Esophagus muscularis mucosa (tissue), 4 donors: Measurements from ENCODE around the gene AOX1. TPM values are rescaled to one million over a fixed set of nuclear protein-coding genes. Genes with fewer than 3 reads are reported as not detected.
"Not testable (repeated sequence)": the region's sequence is repeated elsewhere in the genome, so short reads cannot be mapped to it uniquely, and the experiment has no call there.

Experiments
- DNase-seq: peaks from one replicate; pipeline ENCODE4 v3.0.0-alpha.2; 2017; ENCODE audit errors: extremely low spot score
- H3K27ac ChIP-seq, 4 donors: fragments of 200-600 bp; sonication (generic); replicated peaks in 1 of 4; 1 replicate in 3 of 4; 2 replicates in 1 of 4; pipeline ENCODE4 v1.5.1; 2016 to 2019; ENCODE audit warnings: mild to moderate bottlenecking in 1 of 4
- H3K27me3 ChIP-seq, 4 donors: fragments of 200-600 bp; sonication (generic); one replicate each; pipeline versions ENCODE4 v1.5.1 to v1.6.0; 2016 to 2019
- H3K36me3 ChIP-seq, 4 donors: fragments of 200-600 bp; sonication (generic); one replicate each; pipeline ENCODE4 v1.5.1; 2016 to 2019
- H3K4me1 ChIP-seq, 4 donors: fragments of 200-600 bp; sonication (generic); one replicate each; pipeline ENCODE4 v1.5.1; 2016 to 2019
- H3K4me3 ChIP-seq, 4 donors: fragments of 200-600 bp; sonication (generic); 1 replicate in 2 of 4; 2 replicates in 2 of 4; pipeline ENCODE4 v1.5.1; 2016 to 2019; ENCODE audit warnings: mild to moderate bottlenecking in 4 of 4, moderate library complexity in 1 of 4
- H3K9me3 ChIP-seq, 4 donors: fragments of 200-600 bp; sonication (generic); 1 replicate in 3 of 4; 2 replicates in 1 of 4; pipeline ENCODE4 v1.5.1; 2016 to 2019
- CTCF ChIP-seq, 3 experiments: fragments of 200-600 bp in 2 of 3; fragments of 450-650 bp in 1 of 3; sonication (generic) in 2 of 3; IDR thresholded peaks; one replicate each; pipeline ENCODE4 v1.5.1; 2017 to 2019; ENCODE audit warnings: antibody characterized with exemption in 3 of 3, mild to moderate bottlenecking in 2 of 3, moderate library complexity in 1 of 3
- EP300 ChIP-seq: sonication (generic); formaldehyde crosslinking; IDR thresholded peaks from one replicate; pipeline ENCODE4 v1.6.1; 2017; ENCODE audit warnings: antibody characterized with exemption
- POLR2A ChIP-seq: fragments of 450-650 bp; IDR thresholded peaks from one replicate; pipeline ENCODE4 v1.6.1; 2017; ENCODE audit warnings: antibody characterized with exemption, moderate library complexity, mild to moderate bottlenecking, low read depth
- POLR2AphosphoS5 ChIP-seq, 2 donors: sonication (generic); formaldehyde crosslinking; IDR thresholded peaks; one replicate each; pipeline ENCODE4 v1.6.1; 2017; ENCODE audit warnings: antibody characterized with exemption in 2 of 2
- WGBS: methylation state at CpG from one replicate; pipeline ENCODE4 v1.1.5; 2018; 5-methylcytosine and 5-hydroxymethylcytosine counted together
- intact Hi-C: fragments of 100-400 bp; cut with DNase I; formaldehyde crosslinking; loops from one replicate; pipeline ENCODE4 v1.15.1; 2023
- total RNA-seq, 4 donors: library from RNA; depleted of rRNA; stranded (reverse); fragments of >200 nt; gene quantifications; one replicate each; pipeline versions ENCODE4 v1.1.0 to v1.2.1, GENCODE V29; 2016

The AOX1 gene
- total RNA-seq, 4 donors from 2014 or later: 54.0 to 113 (median 81.9) TPM

DNA sequence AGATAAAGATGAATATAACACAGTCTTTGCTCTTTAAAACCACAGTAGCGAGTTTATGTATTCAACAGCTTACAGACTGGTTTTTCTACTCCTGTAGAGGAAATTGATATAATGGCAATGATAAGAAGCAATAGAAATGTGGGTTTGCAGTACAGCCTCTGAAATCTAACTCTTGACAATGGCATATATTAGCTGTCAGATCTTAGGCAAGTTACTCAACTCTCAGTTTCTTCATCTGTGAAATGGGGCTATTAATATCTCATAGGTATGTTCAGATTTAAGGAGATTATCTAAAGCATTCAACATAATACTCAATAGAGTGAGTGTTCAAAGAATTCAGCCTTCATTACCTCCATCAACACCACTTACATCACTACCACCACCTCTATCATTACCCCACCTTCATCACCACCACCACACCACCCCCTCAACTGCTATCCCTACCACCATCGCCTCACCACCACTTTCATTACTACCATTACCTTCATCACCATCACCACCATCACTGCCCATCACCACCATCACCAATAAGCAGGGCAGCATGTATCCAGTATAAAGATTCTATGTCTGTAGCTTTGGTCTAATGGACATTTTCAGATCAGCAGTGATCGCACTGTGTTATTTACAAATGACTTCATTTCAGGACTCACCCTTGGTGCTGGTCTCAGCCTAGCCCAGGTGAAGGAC, 22.7 kb downstream of the AOX1 start:
- H3K4me1 ChIP-seq: no peaks in the 10 kb centered on the region
- intact Hi-C loops: no loop called here
- DNase-seq: no peak
- H3K9me3 ChIP-seq: no peaks in the 10 kb centered on the region
- peaks cover 0 to 60% (median 5%) of the 10 kb centered on the region in 4 donors for H3K36me3 ChIP-seq
- TF ChIP-seq POLR2A: no peak
- no peak for TF ChIP-seq EP300
- no peak for TF ChIP-seq CTCF (IDR thresholded peaks at IDR 0.05)
- TF ChIP-seq POLR2AphosphoS5 (IDR thresholded peaks at IDR 0.05): no peak
- no peak overlapping the region for H3K4me3 ChIP-seq
- 63% methylated on average over 3 of the region's 3 CpGs for WGBS
- H3K27me3 ChIP-seq: no peaks in the 10 kb centered on the region
- H3K27ac ChIP-seq: peak overlapping the region in 2 of 4 donors; percentile 37 to 46

- intact Hi-C loops: no loop called here
- peak; percentile 92 for DNase-seq
- H3K27me3 ChIP-seq: no peaks in the 10 kb centered on the region
- TF ChIP-seq POLR2AphosphoS5 (IDR thresholded peaks at IDR 0.05) (peak in 1 of 2 donors; percentile 47), POLR2A (no peak)
- peak overlapping the region in 3 of 4 donors; percentile 35 to 48 (median 43) for H3K27ac ChIP-seq
- peaks cover 0 to 60% (median 3%) of the 10 kb centered on the region in 4 donors for H3K36me3 ChIP-seq
- H3K4me3 ChIP-seq: no peak overlapping the region
- no peaks in the 10 kb centered on the region for H3K4me1 ChIP-seq
- H3K9me3 ChIP-seq: no peaks in the 10 kb centered on the region
Observed at GRCh38 chr2:200609028-200609614, 23.3 kb downstream of the AOX1 start.

GRCh38 chr2:200610217-200610616, 24.4 kb downstream of the AOX1 start:
- WGBS: 88% methylated on average over 3 of the region's 3 CpGs
- intact Hi-C loops: not testable (repeated sequence)

GRCh38 chr2:200613692-200614091, 27.9 kb downstream of the AOX1 start:
- peak; percentile 66 for DNase-seq
- H3K4me3 ChIP-seq: no peak overlapping the region
- peaks cover 0 to 7% (median 6%) of the 10 kb centered on the region in 4 donors for H3K4me1 ChIP-seq
- WGBS: 87% methylated on average over 4 of the region's 4 CpGs
- TF ChIP-seq POLR2A (no peak), CTCF (IDR thresholded peaks at IDR 0.05) (no peak), POLR2AphosphoS5 (IDR thresholded peaks at IDR 0.05) (no peak), EP300 (no peak)
- H3K9me3 ChIP-seq: no peaks in the 10 kb centered on the region
- no peak overlapping the region for H3K27ac ChIP-seq
- intact Hi-C loops: no loop called here
- H3K27me3 ChIP-seq: no peaks in the 10 kb centered on the region
- peaks cover 0 to 38% (median 0%) of the 10 kb centered on the region in 4 donors for H3K36me3 ChIP-seq

More at GRCh38 chr2:200610217-200610616, 24.4 kb downstream of the AOX1 start:
- not testable (repeated sequence) for H3K4me3 ChIP-seq, H3K4me1 ChIP-seq, DNase-seq, H3K9me3 ChIP-seq, H3K27me3 ChIP-seq, H3K27ac ChIP-seq
- H3K36me3 ChIP-seq: peaks cover 0 to 58% (median 2%) of the 10 kb centered on the region in 4 donors

- intact Hi-C loops: no loop called here
- Histone ChIP-seq H3K4me1 (peaks cover 0 to 8% (median 7%) of the 10 kb centered on the region in 4 donors), H3K36me3 (peaks cover 0 to 38% (median 0%) of the 10 kb centered on the region in 4 donors), H3K9me3 (no peaks in the 10 kb centered on the region), H3K27me3 (no peaks in the 10 kb centered on the region), H3K4me3 (no peak overlapping the region), H3K27ac (no peak overlapping the region)
- TF ChIP-seq POLR2AphosphoS5 (IDR thresholded peaks at IDR 0.05): no peak
- no peak for TF ChIP-seq EP300
- TF ChIP-seq POLR2A: no peak
- TF ChIP-seq CTCF (IDR thresholded peaks at IDR 0.05): no peak
- DNase-seq: peak; percentile 31
- 93% methylated on average over 2 of the region's 2 CpGs for WGBS
Observed at GRCh38 chr2:200614249-200614648, 28.4 kb downstream of the AOX1 start.
